CD4-positive, alpha-beta T cell (primary cell): ENCODE data around the gene GLI2. TPM values are rescaled to one million over a fixed set of nuclear protein-coding genes. Genes with fewer than 3 reads are reported as not detected.

Experiments
- ATAC-seq: fragments of 200-7000 bp; cut with Tn5 transposase; one replicate; pipeline ENCODE4 v1.10.0; 2022; ENCODE audit warnings: mild to moderate bottlenecking; ENCODE audit not compliant: poor library complexity
- CTCF ChIA-PET: fragments of 350-600 bp; sonication (Branson Sonifier 250); formaldehyde crosslinking; loops from one replicate; lab custom pipeline; 2021; ENCODE audit warnings: antibody characterized with exemption, inconsistent platforms; lab: Charles Lee
- POLR2A ChIA-PET: fragments of 350-600 bp; sonication (Branson Sonifier 250); formaldehyde crosslinking; loops from one replicate; lab custom pipeline; 2021; ENCODE audit warnings: antibody characterized with exemption, inconsistent platforms; lab: Charles Lee
- DNase-seq, 14 experiments: peaks; one replicate each; pipeline ENCODE4 v3.0.0-alpha.2; 2013 to 2020; ENCODE audit warnings: mixed read lengths in 2 of 14
- H3K27ac ChIP-seq, 2 donors: one replicate each; pipeline versions ENCODE4 v1.5.1 to v1.7.0; 2013; ENCODE audit warnings: low read length in 2 of 2, low read depth in 1 of 2, mild to moderate bottlenecking in 1 of 2
- H3K27me3 ChIP-seq, 2 experiments: 1 replicate in 1 of 2; 2 replicates in 1 of 2; pipeline versions ENCODE4 v1.6.1 to v1.7.0; 2013; ENCODE audit warnings: low read length in 2 of 2, control low read depth in 1 of 2, mild to moderate bottlenecking in 1 of 2, moderate library complexity in 1 of 2; ENCODE audit not compliant: insufficient read depth in 2 of 2, control insufficient read depth in 1 of 2
- H3K36me3 ChIP-seq: one replicate; pipeline ENCODE4 v1.6.1; 2013; ENCODE audit warnings: low read length, control low read depth; ENCODE audit not compliant: insufficient read depth
- H3K4me1 ChIP-seq: one replicate; pipeline ENCODE4 v1.6.1; 2013; ENCODE audit warnings: low read length, control low read depth; ENCODE audit not compliant: insufficient read depth
- H3K4me3 ChIP-seq: one replicate; pipeline ENCODE4 v1.5.1; 2013; ENCODE audit warnings: mild to moderate bottlenecking, low read length, moderate library complexity
- H3K9me3 ChIP-seq, 2 experiments: 1 replicate in 1 of 2; 2 replicates in 1 of 2; pipeline versions ENCODE4 v1.6.1 to v1.7.0; 2013; ENCODE audit warnings: low read length in 2 of 2, mild to moderate bottlenecking in 2 of 2, control low read depth in 1 of 2, moderate library complexity in 1 of 2; ENCODE audit not compliant: control insufficient read depth in 1 of 2, insufficient read depth in 1 of 2
- H3K27ac Mint-ChIP-seq: one replicate; pipeline ENCODE4 v1.8.0; 2020; ENCODE audit warnings: mixed read lengths
- H3K27me3 Mint-ChIP-seq: one replicate; pipeline ENCODE4 v1.8.0; 2021; ENCODE audit warnings: mixed read lengths
- H3K36me3 Mint-ChIP-seq: one replicate; pipeline ENCODE4 v1.8.0; 2021; ENCODE audit warnings: low read depth, mixed read lengths
- H3K4me1 Mint-ChIP-seq: one replicate; pipeline ENCODE4 v1.8.0; 2021; ENCODE audit warnings: low read depth, mixed read lengths
- H3K4me3 Mint-ChIP-seq: one replicate; pipeline ENCODE4 v1.8.0; 2020; ENCODE audit warnings: mild to moderate bottlenecking, mixed read lengths
- H3K9me3 Mint-ChIP-seq: one replicate; pipeline ENCODE4 v1.8.0; 2020; ENCODE audit warnings: mixed read lengths
- CTCF ChIP-seq: fragments of 200-600 bp; IDR thresholded peaks from one replicate; pipeline ENCODE4 v1.8.0; 2022; ENCODE audit warnings: antibody characterized with exemption, mild to moderate bottlenecking
- intact Hi-C, 2 experiments: fragments of 100-400 bp; cut with DNase I in 1 of 2; cut with micrococcal nuclease in 1 of 2; formaldehyde crosslinking; loops; one replicate each; pipeline versions ENCODE4 v1.15.1 to v1.9.0; 2023 to 2025; cut with DNase I, micrococcal nuclease
- total RNA-seq, 174 experiments: library from RNA in 2 of 174; stranded (reverse) in 2 of 174; gene quantifications; one replicate each; pipeline ENCODE4 v1.2.3 and lab custom pipeline; 2021 to 2026

Gene GLI2
- total RNA-seq, 2 experiments from 2014 or later, result not detected

GRCh38 chr2:120777787-120778186 is 42.1 kb downstream of the GLI2 start:
- H3K27me3 ChIP-seq, result no peaks in the 10 kb centered on the region
- no peak overlapping the region for H3K27ac ChIP-seq
- Mint-ChIP-seq H3K27ac (no peak overlapping the region), H3K9me3 (no peaks in the 10 kb centered on the region), H3K27me3 (peaks cover 5% of the 10 kb centered on the region), H3K4me1 (no peaks in the 10 kb centered on the region), H3K4me3 (no peak overlapping the region), H3K36me3 (no peaks in the 10 kb centered on the region)
- H3K4me1 ChIP-seq, result no peaks in the 10 kb centered on the region
- no peak for DNase-seq
- H3K4me3 ChIP-seq, result no peak overlapping the region
- no peaks in the 10 kb centered on the region for H3K36me3 ChIP-seq
- TF ChIP-seq CTCF, result no peak
- POLR2A ChIA-PET, result no interaction called here
- intact Hi-C loops, result no loop called here
- ATAC-seq, result no peak
- H3K9me3 ChIP-seq, result peaks cover 0 to 4% of the 10 kb centered on the region in 2 experiments
- CTCF ChIA-PET, result no interaction called here

- H3K27ac ChIP-seq, result no peak overlapping the region
- ChIA-PET POLR2A (no interaction called here), CTCF (no interaction called here)
- TF ChIP-seq CTCF, result no peak
- H3K4me1 ChIP-seq, result no peaks in the 10 kb centered on the region
- peaks cover 3% of the 10 kb centered on the region for H3K4me1 Mint-ChIP-seq
- H3K4me3 ChIP-seq, result no peak overlapping the region
- H3K36me3 Mint-ChIP-seq, result no peaks in the 10 kb centered on the region
- ATAC-seq, result no peak
- no peak overlapping the region for H3K4me3 Mint-ChIP-seq
- H3K9me3 ChIP-seq, result peaks cover 0 to 4% of the 10 kb centered on the region in 2 experiments
- H3K36me3 ChIP-seq, result no peaks in the 10 kb centered on the region
- H3K27me3 ChIP-seq, result no peaks in the 10 kb centered on the region
- H3K27ac Mint-ChIP-seq, result no peak overlapping the region
- H3K27me3 Mint-ChIP-seq, result peaks cover 5% of the 10 kb centered on the region
- intact Hi-C loops, result no loop called here
- no peaks in the 10 kb centered on the region for H3K9me3 Mint-ChIP-seq
- DNase-seq, result no peak
Observed at GRCh38 chr2:120778244-120778643, 42.6 kb downstream of the GLI2 start.

- intact Hi-C loops, result no loop called here
- Mint-ChIP-seq H3K4me3 (no peak overlapping the region), H3K36me3 (no peaks in the 10 kb centered on the region), H3K27me3 (peaks cover 5% of the 10 kb centered on the region), H3K4me1 (peaks cover 11% of the 10 kb centered on the region), H3K27ac (no peak overlapping the region), H3K9me3 (no peaks in the 10 kb centered on the region)
- POLR2A ChIA-PET, result no interaction called here
- ATAC-seq, result no peak
- Histone ChIP-seq H3K4me3 (no peak overlapping the region), H3K27me3 (no peaks in the 10 kb centered on the region), H3K27ac (no peak overlapping the region), H3K9me3 (peaks cover 0 to 4% of the 10 kb centered on the region in 2 experiments), H3K4me1 (no peaks in the 10 kb centered on the region), H3K36me3 (no peaks in the 10 kb centered on the region)
- CTCF ChIA-PET, result no interaction called here
- no peak for TF ChIP-seq CTCF
- no peak for DNase-seq
Observed at GRCh38 chr2:120779781-120780283, 44.2 kb downstream of the GLI2 start.
